HG02798 (cell line): Measurements from ENCODE around the gene RGN.
A peak's percentile ranks its signal among the peaks of the same experiment; 100 is the strongest.
"Not testable (repeated sequence)": the region's sequence is repeated elsewhere in the genome, so short reads cannot be mapped to it uniquely, and the experiment has no call there.

Source experiments
- ATAC-seq: cut with Tn5 transposase; IDR thresholded peaks from one replicate; pipeline ENCODE4 v1.9.1; 2021; ENCODE audit warnings: mild to moderate bottlenecking; ENCODE audit not compliant: unreplicated experiment, poor library complexity

Gene RGN

DNA sequence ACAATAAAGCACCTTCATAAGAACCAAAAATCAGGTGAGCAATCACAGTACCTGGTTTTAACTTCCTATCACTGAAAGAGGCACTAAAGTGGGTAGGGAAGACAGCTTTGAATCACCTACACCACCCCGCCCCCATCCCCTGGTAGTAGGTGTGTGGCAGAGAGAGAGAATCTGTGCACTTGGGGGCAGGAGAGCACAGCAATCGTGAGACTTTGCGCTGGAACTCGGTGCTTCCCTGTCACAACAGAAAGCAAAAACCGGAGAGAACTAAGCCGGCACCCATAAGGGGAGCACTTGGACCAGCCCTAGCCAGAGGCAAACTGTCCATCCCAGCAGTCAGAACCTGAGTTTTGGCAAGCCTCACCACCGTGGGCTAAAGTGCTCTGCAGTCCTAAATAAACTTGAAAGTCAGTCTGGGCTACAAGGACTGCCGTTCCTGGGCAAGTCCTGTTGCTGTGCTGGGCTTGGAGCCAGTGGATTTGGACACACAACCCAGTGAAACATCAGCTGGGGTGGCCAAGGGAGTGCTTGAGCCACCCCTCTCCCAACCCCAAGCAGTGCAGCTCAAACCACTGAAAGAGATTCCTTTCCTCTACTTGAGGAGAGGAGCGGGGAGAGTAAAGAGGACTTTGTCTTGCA is 34.2 kb downstream of the RGN start:
- no peak for ATAC-seq

- ATAC-seq: not testable (repeated sequence)
These were observed 38.4 kb downstream of the RGN start for GRCh38 chrX:47116551-47117110.

GRCh38 chrX:47124466-47124865 is 46.2 kb downstream of the RGN start:
- not testable (repeated sequence) for ATAC-seq

- ATAC-seq: peak; percentile 99
These were observed 51.1 kb downstream of the RGN start for GRCh38 chrX:47129157-47129898.

- no peak for ATAC-seq
These were observed 51.7 kb downstream of the RGN start for GRCh38 chrX:47129899-47130358.

- ATAC-seq: no peak
These were observed 55.2 kb downstream of the RGN start for GRCh38 chrX:47133493-47133892.

GRCh38 chrX:47135650-47136049 is 57.4 kb downstream of the RGN start:
- not testable (repeated sequence) for ATAC-seq

DNA sequence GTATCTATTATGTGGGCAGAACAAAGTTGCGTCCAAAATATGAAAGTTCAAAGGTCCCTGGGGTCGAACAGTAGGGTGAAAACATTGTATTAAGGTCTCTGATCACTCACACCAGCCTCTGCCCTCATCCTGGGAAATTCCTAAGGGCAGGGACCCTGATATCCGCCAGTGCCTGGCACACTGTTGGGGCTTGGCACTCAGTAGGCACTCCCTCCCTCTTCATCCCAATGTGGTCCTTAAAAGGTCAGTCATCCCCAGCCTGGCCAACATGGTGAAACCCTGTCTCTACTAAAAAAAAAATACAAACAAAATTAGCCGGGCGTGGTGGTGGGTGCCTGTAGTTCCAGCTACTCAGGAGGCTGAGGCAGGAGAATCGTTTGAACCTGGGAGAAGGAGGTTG is 59.9 kb downstream of the RGN start:
- no peak for ATAC-seq
